Skeletal muscle cell (primary cell): Measurements from ENCODE around the gene SPTBN1.

Source experiments
- DNase-seq: peaks from one replicate; pipeline ENCODE4 v3.0.0-alpha.2; 2010; ENCODE audit warnings: low read depth
- H3K4me3 ChIP-seq: 2 replicates; pipeline ENCODE4 v1.5.1; 2011; ENCODE audit warnings: low read depth, mild to moderate bottlenecking, control low read depth, low read length, moderate library complexity

Gene SPTBN1

GRCh38 chr2:54432251-54433015 lies 23.7 kb upstream of the SPTBN1 start:
- no peak overlapping the region for H3K4me3 ChIP-seq
- no peak for DNase-seq

- DNase-seq: no peak
- no peak overlapping the region for H3K4me3 ChIP-seq
Measured at GRCh38 chr2:54434229-54434628, 21.9 kb upstream of the SPTBN1 start.

GRCh38 chr2:54434711-54435110 lies 21.4 kb upstream of the SPTBN1 start:
- no peak overlapping the region for H3K4me3 ChIP-seq
- DNase-seq: no peak

GRCh38 chr2:54435325-54436226 lies 20.6 kb upstream of the SPTBN1 start:
- no peak for DNase-seq
- H3K4me3 ChIP-seq: no peak overlapping the region

- DNase-seq: no peak
- H3K4me3 ChIP-seq: no peak overlapping the region
Measured at GRCh38 chr2:54437588-54437987, 18.5 kb upstream of the SPTBN1 start.

GRCh38 chr2:54438271-54438670 lies 17.9 kb upstream of the SPTBN1 start:
- DNase-seq: no peak
- no peak overlapping the region for H3K4me3 ChIP-seq

GRCh38 chr2:54439582-54439981 lies 16.5 kb upstream of the SPTBN1 start:
- no peak for DNase-seq
- H3K4me3 ChIP-seq: no peak overlapping the region

- no peak for DNase-seq
Measured at GRCh38 chr2:54440050-54440449, 16.1 kb upstream of the SPTBN1 start.

GRCh38 chr2:54444503-54444902 lies 11.6 kb upstream of the SPTBN1 start:
- no peak overlapping the region for H3K4me3 ChIP-seq
- DNase-seq: no peak

More at GRCh38 chr2:54440050-54440449, 16.1 kb upstream of the SPTBN1 start:
- no peak overlapping the region for H3K4me3 ChIP-seq

GRCh38 chr2:54446122-54446521 lies 10.0 kb upstream of the SPTBN1 start:
- no peak for DNase-seq
- no peak overlapping the region for H3K4me3 ChIP-seq

GRCh38 chr2:54446625-54447024 lies 9.5 kb upstream of the SPTBN1 start:
- H3K4me3 ChIP-seq: no peak overlapping the region
- no peak for DNase-seq

- no peak for DNase-seq
- no peak overlapping the region for H3K4me3 ChIP-seq
Measured at GRCh38 chr2:54454548-54455130, 1.5 kb upstream of the SPTBN1 start.

GRCh38 chr2:54455131-54455562 lies 980 bp upstream of the SPTBN1 start:
- DNase-seq: no peak
- H3K4me3 ChIP-seq: peak overlapping the region; percentile 84

GRCh38 chr2:54456362-54456611 lies 160 bp downstream of the SPTBN1 start:
- H3K4me3 ChIP-seq: peak overlapping the region; percentile 84
- DNase-seq: no peak

- peak overlapping the region; percentile 84 for H3K4me3 ChIP-seq
- DNase-seq: no peak
Measured at GRCh38 chr2:54456612-54457322, 640 bp downstream of the SPTBN1 start.

GRCh38 chr2:54457323-54458023 lies 1.3 kb downstream of the SPTBN1 start:
- DNase-seq: no peak
- peak overlapping the region; percentile 84 for H3K4me3 ChIP-seq

- peak overlapping the region; percentile 84 for H3K4me3 ChIP-seq
- DNase-seq: no peak
Measured at GRCh38 chr2:54459037-54459441, 2.9 kb downstream of the SPTBN1 start.

GRCh38 chr2:54461261-54461660 lies 5.1 kb downstream of the SPTBN1 start:
- peak; percentile 90 for DNase-seq
- H3K4me3 ChIP-seq: no peak overlapping the region

GRCh38 chr2:54464341-54464740 lies 8.2 kb downstream of the SPTBN1 start:
- no peak overlapping the region for H3K4me3 ChIP-seq
- DNase-seq: no peak
